Right renal cortex interstitium (tissue), 3 donors: ENCODE measurements around the gene PTPN4. TPM values are rescaled to one million over a fixed set of nuclear protein-coding genes. Genes with fewer than 3 reads are reported as not detected.

Experiments
- DNase-seq, 3 donors: peaks; one replicate each; pipeline ENCODE4 v3.0.0-alpha.2; 2013; ENCODE audit warnings: low read depth in 3 of 3, low spot score in 2 of 3
- polyA plus RNA-seq, 3 donors: library from polyadenylated mRNA; unstranded; fragments of 120-200 nt; gene quantifications; one replicate each; pipeline ENCODE4 v1.2.1, GENCODE V29; 2013; ENCODE audit not compliant: insufficient read length in 3 of 3

Gene PTPN4, protein sequence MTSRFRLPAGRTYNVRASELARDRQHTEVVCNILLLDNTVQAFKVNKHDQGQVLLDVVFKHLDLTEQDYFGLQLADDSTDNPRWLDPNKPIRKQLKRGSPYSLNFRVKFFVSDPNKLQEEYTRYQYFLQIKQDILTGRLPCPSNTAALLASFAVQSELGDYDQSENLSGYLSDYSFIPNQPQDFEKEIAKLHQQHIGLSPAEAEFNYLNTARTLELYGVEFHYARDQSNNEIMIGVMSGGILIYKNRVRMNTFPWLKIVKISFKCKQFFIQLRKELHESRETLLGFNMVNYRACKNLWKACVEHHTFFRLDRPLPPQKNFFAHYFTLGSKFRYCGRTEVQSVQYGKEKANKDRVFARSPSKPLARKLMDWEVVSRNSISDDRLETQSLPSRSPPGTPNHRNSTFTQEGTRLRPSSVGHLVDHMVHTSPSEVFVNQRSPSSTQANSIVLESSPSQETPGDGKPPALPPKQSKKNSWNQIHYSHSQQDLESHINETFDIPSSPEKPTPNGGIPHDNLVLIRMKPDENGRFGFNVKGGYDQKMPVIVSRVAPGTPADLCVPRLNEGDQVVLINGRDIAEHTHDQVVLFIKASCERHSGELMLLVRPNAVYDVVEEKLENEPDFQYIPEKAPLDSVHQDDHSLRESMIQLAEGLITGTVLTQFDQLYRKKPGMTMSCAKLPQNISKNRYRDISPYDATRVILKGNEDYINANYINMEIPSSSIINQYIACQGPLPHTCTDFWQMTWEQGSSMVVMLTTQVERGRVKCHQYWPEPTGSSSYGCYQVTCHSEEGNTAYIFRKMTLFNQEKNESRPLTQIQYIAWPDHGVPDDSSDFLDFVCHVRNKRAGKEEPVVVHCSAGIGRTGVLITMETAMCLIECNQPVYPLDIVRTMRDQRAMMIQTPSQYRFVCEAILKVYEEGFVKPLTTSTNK
- 10 to 100 TPM; 25.1 to 27.4 (median 25.4) TPM for polyA plus RNA-seq

DNA sequence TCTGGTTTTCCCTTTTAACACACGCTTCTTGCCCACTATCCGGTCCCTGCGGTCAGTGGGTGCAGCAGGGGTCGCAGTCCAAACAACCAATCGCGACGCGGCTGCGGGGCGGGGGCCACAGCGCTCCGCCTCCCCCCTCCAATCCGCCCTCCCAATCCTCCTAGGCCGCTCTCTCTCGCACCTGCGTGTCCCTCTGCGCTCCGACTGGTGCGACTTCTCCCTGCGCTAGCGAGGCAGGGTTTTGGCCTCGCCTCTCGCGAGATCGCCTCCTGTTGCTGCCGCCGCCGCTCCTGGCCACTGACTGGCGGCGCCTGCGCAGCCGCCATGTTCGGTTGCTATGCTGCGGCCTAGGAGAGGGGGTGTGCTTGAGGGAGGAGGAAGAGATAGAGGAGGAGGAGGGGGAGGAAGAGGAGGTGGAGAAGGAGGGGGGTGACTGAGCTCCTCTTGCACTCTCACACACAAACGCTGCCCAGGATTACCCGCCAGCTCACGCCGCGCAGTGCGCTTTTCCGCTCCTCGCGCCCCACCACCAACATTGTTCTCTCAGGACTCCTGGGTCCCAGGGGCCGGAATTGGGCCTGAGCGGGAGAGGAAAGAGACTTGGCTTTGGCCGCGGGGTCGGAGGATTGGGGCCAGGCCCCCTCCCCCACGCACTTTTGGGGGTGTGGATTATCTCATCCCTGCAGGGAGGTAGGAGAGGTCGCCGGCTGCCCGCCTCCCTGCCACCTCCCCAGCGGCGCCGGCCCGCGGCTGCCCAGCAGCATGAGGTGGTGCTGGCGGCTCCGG lies at the start of gene PTPN4:
Gene PTPN4 (plus strand): TSS at position 472 of the 786 bp plus-strand sequence. CDS start 49,932 bp downstream, outside the sequence.
- DNase-seq: peak; percentile 85 to 93 (median 87)

DNA sequence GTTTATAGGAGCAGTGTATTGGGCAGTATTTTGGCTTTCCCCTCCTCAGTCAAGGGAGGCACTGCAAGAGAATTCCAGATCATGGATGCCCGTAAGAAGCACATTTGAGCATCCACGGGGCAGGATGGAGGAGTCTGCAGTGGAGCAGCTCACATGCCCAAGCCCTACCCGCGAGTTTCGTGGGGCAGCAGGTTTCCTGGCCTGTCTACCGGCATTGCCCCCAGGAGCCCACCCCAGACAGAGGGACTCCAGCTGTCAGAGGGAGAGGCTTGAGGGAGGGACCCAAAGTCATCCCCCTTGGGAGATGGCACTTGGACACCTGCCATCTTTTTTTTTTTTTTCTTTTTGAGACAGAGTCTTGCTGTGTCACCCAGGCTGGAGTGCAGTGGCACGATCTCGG lies 49.4 kb upstream of the PTPN4 start:
- no peak for DNase-seq

DNA sequence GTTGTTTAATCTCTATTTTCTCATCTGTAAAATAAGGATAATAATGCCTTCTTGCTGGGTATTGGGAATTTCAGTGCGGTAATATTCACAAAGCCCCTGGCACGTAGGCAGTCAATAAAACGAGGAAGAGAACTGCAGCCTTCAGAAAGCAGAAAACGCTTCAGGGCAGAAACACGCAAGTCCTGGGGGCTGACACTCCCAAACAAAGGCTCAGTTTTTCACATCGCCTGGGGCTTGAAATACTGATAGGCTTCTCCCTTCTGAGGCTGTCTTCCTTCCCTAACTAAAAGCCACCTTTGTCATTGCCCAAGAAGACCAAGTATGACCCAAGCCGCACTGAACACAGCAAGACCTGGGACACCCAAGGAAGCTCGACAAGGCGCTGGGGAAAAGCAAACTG lies 48.4 kb upstream of the PTPN4 start:
- DNase-seq: no peak

DNA sequence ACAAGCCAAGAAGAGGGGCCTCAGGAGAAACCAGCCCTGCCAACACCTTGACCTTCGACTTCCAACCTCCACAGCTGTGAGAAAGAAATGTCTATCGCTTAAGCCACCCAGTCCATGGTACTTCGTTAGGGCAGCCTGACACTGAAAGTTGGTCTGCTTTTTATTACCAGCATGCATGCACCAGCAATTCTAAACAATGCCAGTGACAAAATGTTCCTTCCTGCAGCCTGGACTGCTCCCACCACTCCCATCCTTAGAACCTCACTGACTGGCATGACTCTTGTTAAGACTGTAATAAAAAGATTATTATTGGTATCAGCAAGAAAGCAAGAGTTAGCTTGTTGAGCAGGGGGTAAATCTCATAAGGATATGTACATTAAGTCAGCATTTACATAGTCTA lies 47.2 kb upstream of the PTPN4 start:
- no peak for DNase-seq

DNA sequence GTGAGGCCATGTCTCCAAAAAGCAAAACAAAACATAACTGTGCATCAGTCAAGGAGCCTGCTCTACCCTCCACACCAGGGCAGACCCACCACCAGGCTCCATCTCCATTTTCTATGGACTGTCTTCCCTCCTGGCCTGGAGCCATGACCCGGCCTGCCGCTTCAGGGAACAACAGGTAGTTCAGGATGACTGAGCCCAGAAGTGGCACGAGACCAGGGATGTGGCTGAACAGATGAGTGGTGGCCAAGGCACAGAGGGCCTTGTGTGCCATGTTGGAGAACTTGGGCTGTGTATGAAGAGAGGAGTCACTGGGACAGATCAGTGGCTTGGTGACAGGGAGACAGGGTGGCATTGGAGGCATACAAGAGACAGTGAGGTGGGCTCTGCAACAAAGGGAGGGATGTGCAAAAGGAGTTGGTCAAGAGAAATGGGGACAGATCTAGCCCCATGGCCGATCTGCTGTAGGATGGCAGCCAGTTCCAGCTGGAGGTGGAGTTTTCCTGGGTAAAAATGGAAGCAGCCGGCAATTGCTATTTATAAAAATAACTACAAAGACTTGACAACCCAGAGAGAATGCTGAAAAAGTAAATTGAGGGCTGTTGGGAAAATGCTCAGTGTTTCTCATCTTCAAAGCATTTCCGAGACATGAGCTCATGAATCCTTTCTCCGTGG lies 45.8 kb upstream of the PTPN4 start:
- no peak for DNase-seq

DNA sequence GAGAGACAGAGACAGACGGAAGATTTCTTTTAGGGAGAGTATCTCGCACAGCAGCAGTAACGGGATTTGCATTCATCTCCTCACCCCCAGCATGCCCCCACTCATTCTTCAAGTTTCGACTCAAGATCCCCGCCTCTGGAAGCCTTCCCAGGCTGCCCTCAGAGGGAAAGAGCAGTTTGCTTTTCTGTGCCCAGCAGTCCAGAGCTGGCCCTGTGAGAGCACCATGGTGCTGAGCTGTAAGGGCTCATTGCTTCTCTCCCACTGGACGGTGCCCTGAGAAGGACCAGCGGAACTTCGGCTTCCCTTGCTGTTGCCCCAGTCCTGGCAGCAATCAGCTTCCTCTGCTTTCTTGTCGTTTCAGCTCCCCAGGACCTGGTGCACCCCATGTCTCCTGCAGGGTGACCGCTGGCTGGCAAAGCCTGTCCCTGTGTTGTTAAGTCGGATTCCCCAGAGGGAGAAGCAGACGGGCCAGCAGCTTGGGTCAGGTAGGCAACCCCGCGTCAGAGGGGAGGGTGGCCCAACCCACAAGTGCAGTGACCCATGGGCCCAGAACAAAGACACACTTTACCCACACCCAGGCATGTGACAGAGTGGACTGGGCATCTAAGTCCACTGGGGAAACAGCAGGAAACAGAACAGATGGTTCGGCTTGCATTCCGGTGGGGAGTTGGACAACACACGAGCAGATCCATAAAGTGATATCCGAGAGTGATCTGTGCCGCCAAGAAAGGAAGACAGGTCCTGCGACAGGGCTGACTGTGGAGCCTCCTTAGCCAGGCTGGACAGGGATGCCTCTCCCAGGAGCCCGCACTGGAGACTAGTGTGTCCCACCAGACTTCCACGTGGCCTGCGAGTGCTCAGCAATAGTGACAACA lies 44.1 kb upstream of the PTPN4 start:
- DNase-seq: no peak

DNA sequence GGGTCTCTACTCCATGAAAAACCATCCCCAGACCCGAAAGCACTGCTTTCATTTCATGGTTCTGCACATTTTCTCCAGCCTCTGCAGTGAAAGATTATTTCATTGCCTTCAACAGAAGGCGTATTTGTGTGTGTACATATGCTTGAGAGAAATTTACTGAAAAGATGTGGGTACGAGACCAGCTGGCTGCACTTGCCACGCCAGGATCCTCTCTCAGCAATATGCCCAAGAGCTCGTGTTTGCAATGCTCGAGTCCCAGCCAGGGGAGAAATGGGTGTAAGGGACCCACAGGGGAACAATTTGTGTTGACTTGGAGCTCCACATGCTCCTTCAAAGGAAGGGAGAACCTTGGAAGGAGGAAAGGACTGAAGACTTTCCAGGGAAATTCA lies 43.4 kb upstream of the PTPN4 start:
- no peak for DNase-seq

DNA sequence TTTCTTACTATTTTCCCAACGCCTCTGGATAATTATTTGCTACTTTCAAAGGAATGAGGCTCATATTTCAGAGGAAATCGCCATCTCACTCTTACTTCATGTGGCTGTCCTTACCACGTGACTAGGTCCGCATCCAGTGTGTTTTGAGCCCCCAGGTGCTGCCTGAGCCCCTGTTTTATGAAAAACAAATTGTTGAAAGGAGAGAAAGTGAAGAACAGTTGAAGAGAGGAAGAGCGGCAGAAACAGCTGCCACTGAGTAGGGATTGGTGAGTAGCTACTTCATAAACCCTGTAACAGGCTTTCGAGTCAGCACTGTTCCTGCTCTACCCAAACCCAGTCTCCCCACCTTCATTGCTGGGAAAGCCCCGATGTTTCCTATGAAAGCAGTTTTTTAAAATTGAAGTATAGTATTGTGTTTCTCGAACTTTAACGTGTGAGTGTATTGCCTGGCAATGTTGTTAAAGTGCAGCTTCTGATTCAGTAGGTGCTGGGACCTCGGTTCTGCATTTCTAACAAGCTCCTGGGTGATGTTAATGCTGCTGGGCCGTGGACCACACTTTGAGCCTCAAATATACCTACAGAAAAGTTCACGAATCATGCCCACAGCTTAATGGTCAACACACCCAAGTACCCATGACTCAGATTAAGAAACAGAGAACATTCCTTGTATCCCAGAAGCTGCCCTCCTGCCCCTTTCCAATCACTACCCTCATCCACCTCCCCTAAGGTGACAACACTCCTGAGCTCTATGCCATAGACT lies 41.0 kb upstream of the PTPN4 start:
- DNase-seq: no peak

DNA sequence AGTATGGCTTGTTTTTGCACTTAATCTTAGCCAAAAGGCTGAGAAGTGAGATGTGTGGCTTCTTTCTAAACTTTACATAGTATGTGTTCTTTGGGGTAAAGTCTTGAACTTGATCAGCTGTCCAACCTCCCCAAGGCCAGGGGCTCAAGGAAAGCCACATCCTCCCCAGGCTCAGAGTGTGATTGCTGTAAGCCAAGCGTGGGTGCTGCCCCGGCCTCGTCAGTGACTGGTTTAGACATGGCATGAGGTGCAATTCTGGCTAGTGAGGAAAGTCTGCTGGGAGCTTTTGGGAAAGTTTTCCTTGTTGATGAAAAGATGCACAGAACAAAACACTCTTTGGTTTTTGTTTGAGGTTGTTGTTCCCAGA lies 40.5 kb upstream of the PTPN4 start:
- no peak for DNase-seq

DNA sequence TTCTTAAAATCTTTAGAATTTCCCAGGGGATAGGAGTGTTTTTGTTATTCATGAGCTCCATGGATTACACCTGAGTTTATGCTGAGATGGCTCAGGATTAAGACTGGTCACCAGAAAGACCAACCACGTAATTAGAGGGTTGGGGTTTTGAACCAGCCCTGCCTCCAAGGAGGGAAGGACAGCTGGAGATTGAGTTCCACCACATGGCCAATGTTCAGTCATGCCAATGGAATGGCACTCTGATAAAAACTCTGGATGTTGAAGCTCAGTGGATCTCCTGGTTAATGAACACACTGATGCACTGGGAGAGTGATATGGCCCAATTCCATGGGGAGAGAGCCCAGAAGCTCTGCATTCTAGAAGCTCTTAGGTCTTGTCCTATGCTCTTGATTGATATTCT lies 38.7 kb upstream of the PTPN4 start:
- no peak for DNase-seq

DNA sequence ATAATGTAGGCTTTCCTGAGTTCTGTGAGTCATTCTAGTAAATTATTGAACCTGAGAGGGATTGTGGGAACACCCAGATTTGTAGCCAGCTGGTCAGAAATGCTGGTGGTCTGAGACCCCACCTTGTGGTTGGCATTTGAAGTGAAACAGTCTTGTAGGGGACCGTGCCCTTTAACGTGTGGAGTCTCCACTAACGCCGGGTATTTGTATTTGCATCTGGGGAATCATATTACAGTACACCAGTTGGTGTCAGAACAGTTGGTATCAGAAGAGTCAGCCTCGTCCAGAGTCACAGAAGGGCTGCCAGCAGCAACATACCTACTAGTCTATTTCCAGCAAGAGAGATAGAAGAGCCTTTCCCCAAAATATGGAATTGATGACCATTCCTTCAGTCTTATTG lies 38.3 kb upstream of the PTPN4 start:
- DNase-seq: no peak

DNA sequence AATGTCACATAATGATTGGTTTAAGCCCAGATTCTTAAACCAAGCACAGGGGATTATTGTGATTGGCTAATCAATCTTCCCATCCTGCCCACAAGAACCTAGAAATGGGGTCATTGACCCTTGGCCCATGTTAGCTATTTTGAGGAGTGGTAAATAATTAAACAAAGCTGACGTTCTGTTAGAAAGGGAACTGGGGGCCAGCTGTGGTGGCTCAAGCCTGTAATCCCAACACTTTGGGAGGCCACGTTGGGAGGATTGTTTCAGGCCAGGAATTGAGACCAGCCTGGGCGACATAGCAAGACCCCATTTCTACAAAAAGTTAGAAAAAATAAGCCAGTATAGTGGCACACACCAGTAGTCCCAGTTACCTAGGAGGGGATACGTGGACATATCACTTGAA lies 37.8 kb upstream of the PTPN4 start:
- DNase-seq: no peak

DNA sequence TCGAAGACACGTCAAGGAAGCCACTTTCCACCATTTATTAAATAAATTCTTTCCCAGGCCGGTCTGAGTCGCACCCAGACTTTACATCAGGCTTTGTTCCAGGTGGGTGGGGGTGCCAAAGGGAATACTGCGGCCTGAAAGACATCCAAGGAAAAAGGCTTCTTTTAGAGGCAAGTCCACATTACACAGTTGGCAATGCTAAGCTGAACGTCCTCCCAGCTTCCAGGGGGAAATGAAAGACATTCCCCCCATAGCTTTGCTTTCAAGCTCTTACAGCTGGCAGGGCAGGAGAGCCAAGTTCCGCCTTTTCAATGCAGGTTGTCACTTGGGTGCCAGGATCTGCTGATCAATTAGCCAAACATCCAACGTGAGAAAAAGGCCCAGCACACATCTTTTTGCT lies 36.5 kb upstream of the PTPN4 start:
- DNase-seq: no peak

DNA sequence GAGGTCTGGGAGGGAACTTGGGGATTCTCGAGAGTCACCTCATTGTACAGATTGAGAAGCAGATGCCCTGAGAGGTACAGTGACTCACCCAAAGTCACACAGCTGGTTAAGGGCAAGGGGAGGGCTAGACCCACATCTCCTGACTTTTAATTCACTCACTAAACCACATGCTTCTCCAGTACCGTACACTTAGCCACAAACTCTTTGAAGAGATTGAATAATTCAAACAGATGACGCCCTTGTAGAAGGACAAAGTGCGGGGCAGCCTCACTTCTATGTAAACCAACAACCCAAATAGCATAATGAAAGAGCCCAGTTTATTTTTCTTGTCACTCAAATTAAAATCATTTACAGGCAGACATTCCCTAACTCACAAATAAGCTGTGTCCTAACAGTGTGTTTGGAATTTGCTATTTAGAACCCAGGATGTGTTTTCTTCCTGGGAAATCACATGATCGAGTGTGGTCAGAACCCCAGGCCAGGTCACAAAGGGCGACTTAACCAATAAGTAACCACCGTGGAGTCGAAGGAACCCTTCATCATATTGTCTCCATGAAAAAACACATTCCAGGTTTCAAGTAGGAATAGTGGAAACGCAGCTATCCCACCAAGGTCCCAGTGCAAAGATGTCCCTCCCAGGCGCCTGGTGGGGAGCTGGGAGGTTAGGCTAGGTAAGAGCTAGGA lies 35.8 kb upstream of the PTPN4 start:
- DNase-seq: no peak

DNA sequence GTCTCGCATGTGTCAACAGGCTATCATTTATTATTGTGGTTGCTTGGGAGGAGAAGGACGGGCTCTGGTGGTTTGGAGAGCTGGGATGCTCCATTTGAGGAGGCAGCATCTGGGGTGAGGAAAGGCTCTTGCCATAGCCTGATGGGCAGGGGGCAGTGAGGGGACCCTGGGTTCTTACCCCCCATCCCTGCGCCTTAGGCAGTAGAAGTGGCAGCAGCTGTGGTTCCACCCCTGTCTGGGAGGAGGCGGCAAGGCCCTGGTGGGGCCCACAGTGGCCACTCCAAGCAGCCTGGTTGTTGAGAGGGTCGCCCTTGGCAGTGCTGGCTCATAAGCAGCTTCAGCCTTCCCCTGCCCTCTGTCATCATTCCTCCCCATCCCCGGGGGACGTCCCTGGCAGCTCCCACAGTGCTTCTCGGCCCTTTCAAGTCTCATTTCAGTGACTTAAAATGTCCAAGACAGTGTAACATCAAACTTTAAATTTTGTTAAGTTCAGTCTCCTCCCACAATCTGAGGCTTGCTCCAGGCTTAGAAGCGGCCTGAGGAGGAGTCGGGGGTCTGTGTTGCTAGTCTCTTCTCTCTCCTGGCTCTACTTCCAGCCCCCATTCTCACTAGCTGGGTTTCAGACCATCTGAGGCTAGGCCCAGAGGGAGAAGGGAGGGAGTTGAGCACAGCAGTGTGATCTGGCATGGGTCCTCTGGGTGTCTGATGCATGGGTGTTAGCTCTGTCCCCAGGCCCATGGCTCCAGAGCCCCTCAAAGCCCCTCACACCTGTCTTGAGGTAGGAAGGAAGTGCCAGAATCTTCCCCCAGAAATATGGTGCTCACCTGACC lies 34.9 kb upstream of the PTPN4 start:
- DNase-seq: no peak

DNA sequence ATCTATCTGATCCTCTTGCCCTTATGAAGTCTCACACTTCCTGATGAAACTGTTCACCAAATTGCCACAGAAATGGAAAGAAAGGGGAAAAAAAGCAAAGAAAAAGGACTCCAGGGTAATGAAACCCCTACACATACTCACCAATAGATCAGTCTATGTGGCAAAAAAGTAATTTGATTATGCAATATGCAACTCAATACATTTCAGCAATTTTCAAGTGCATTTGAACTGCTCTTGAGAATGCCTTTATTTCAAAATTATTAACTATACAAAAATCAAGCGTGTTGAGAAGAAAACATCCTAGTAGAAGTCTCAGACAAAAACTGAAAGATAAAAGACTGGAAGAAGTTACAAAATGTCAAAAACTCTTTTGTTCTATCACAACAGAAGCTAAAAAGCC lies 32.2 kb upstream of the PTPN4 start:
- DNase-seq: no peak

DNA sequence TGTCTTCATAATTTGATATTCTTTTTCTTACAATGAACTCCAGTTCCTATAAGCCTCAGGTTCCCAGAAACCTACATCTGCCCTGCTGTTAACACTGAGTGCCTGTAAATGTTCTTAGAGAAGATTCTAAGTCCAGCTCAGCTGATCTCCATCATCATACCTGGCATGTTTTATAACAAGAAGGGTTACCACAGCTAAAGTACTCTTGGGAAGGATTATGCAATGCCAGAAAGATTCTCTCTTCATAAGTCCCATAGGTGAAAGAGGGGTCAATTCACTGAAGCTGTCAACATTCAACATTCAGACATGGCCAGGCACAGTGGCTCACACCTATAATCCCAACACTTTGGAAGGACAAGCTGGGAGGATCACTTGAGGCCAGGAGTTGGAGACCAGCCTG lies 31.3 kb upstream of the PTPN4 start:
- no peak for DNase-seq
